NOMO-1 treated with DMSO at 0.1 percent for 48 hours (cell line): ENCODE measurements around the gene USF2.
A peak's percentile ranks its signal among the peaks of the same experiment; 100 is the strongest.

ENCODE experiments used
- DNase-seq: peaks from one replicate; lab custom pipeline; 2025; ENCODE audit not compliant: unreplicated experiment; lab: John Stamatoyannopoulos, UW

USF2 gene

GRCh38 chr19:35265126-35265899 lies 3.4 kb upstream of the USF2 start:
- no peak for DNase-seq

GRCh38 chr19:35265900-35266519 lies 2.8 kb upstream of the USF2 start:
- no peak for DNase-seq

GRCh38 chr19:35266520-35267352 lies 2.0 kb upstream of the USF2 start:
- DNase-seq: no peak

- no peak for DNase-seq
Measured at GRCh38 chr19:35267353-35267817, 1.4 kb upstream of the USF2 start.

GRCh38 chr19:35267818-35268535 lies 785 bp upstream of the USF2 start:
- peak; percentile 62 for DNase-seq

GRCh38 chr19:35269438-35270117 lies 816 bp downstream of the USF2 start:
- peak; percentile 79 for DNase-seq

GRCh38 chr19:35270381-35270811 lies 1.6 kb downstream of the USF2 start:
- DNase-seq: no peak

- DNase-seq: no peak
Measured at GRCh38 chr19:35271546-35271945, 2.8 kb downstream of the USF2 start.

- peak; percentile 58 for DNase-seq
Measured at GRCh38 chr19:35272122-35272719, 3.5 kb downstream of the USF2 start.

- no peak for DNase-seq
Measured at GRCh38 chr19:35272954-35273649, 4.3 kb downstream of the USF2 start.

- DNase-seq: no peak
Measured at GRCh38 chr19:35273686-35274259, 5.0 kb downstream of the USF2 start.

- DNase-seq: no peak
Measured at GRCh38 chr19:35274323-35274722, 5.6 kb downstream of the USF2 start.

- no peak for DNase-seq
Measured at GRCh38 chr19:35276706-35277281, 8.0 kb downstream of the USF2 start.

- DNase-seq: no peak
Measured at GRCh38 chr19:35278578-35279284, 10.0 kb downstream of the USF2 start.

GRCh38 chr19:35279374-35279773 lies 10.6 kb downstream of the USF2 start:
- no peak for DNase-seq

- DNase-seq: no peak
Measured at GRCh38 chr19:35279985-35280821, 11.4 kb downstream of the USF2 start.

- DNase-seq: no peak
Measured at GRCh38 chr19:35281303-35281702, 12.5 kb downstream of the USF2 start.
